LoVo (cell line): Measurements from ENCODE around the gene DLG2.

Experiments used
- DNase-seq: peaks from one replicate; pipeline ENCODE4 v3.0.0-alpha.2; 2016; ENCODE audit warnings: low spot score

Gene DLG2

DNA sequence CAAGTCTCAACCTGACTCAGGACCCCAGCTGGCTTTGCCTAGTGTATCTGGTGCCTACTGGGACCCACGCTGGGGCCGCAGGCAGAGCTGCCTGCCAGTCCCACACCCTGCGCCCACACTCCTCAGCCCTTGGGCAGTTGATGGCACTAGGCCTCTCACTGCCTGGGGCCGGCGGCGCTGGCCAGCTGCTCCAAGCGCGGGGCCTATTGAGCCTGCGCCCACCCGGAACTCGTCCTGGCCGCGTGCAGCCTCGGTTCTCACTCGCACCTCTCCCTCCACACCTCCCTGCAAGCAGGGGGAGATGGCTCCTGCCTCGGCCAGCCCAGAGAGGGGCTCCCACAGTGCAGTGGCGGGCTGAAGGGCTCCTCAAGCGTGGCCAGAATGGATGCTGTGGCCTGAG is 1432.4 kb downstream of the DLG2 start:
- no peak for DNase-seq

DNA sequence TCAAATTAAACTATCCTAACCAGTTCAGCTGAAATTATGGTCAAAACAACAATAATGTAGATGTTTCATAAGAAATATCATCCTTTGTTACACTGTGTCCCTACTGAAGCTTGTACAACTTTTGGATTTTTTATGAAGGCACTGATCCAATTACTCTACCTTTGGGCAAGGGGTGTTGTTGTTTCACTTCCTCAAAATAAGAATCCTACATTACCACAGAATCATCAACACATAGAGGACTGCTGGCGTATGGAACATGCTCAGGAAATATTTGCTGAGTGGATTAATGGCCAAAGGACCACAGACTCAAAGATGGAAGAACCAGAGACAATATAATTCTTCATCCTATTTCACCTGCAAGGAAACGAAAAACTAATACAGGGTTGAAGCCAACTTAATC is 1433.4 kb downstream of the DLG2 start:
- DNase-seq = no peak

DNA sequence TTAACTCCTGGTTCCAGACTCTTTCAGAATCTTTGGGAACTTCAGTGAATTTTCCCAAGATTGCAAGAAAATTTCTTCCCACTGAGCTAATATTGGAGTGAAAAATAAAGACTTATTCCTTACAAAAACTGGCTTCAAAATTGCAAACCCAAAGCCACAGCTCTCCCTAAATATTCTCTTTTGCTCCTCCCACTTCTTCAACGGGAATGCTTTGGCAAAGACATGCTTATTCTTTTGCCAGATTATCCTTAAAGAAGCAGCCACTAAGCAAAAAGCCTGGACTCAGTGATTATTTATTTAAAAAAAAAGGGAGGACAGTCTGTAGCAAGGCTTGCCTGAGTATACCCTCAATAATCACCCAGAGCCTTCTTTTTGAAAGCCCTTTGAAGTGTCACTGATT is 1438.6 kb downstream of the DLG2 start:
- no peak for DNase-seq

DNA sequence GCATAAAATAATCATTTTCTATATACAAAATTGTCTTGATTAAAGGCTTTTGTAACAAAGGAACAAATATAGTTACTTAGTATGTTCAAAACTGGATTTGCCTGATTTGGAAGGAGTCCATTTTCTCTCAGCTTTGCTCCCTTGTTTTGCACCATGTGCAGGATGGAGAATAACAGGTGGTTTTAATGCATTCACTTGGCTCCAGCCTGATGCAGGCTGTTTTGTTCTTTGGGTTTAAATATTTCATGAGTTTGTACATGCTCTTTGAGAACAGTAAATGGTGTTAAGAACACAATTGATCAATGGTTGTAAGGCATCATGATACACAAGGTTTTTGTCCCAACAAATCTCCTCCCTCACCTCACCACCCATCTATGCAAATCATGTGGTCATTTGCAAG is 1454.1 kb downstream of the DLG2 start:
- no peak for DNase-seq

DNA sequence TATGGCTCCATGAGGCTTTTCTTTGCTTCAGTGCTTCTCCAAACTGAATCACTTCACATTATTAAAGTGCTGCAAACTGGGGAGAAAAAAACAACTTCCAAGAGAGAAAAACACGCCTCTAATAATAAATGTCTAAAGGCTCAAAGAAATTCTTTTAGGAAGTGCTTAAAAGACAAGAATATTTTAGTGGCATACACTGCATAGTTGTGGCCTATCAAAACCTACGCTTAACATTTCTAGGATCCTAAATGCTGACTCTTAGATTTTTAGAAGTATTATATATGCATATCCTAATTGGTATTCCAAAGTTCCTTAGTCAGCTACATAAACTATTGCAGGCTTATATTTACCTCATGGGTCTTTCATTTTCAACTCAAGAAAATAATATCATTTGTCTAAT is 1462.0 kb downstream of the DLG2 start:
- DNase-seq = no peak

- no peak for DNase-seq
These were observed 1462.4 kb downstream of the DLG2 start for GRCh38 chr11:84164728-84165127.

DNA sequence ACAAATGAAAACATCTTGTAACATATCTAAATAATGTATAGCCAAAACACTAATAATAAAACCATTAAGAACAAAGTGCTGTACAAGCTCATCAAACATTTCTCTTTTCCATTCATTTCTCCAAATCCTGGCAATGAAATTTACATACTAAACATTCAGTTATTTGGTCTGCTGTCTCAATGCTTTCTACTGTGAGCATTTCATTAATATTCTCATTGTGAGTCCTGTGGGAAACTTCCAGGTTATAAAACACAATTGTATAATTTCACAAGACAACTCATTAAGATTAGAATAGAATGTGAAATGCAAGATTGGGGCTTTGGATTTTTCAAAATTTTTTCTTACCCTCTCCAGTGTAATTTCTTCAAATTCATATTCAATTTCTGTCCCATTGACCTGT is 1464.0 kb downstream of the DLG2 start:
- no peak for DNase-seq

- no peak for DNase-seq
These were observed 1469.5 kb downstream of the DLG2 start for GRCh38 chr11:84157639-84158038.

DNA sequence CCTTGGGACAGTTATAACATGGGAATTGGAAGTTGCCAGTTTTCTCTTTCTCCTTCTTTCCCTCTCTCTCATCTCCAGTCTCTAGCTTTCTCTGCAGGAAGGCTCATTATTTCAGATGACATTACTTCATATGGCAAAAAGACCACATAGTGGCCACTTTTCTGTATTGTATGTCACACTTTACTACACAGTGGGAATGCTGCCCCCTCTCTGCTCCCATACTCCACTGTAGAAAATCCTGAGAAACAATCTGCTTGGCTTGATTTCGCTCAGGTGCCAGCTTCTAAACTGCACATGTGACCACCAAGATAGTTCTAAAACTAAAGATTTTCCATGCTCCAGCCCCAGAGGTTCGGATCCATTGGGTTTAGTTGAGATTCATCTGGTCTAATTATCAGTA is 1480.3 kb downstream of the DLG2 start:
- DNase-seq = no peak

GRCh38 chr11:84145616-84146185 is 1481.4 kb downstream of the DLG2 start:
- no peak for DNase-seq

DNA sequence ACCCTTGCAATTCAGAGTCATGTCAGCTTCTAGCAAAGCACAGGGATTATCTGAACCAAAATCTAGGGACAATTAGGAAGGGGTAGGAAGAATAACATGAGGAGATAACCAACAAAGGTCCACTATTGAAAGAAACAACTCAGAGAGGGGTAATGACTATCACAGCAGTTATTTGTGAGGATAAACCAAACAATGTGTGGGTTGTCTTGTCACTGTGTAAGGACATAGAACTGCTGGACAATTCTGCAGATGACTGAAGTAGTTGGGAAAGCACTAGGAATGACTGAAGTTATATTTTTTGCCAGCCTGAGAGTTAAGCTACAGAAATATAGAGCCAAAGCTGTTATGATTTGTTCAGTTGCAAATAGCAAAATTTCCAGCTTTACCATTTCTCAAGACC is 1482.6 kb downstream of the DLG2 start:
- DNase-seq = no peak

DNA sequence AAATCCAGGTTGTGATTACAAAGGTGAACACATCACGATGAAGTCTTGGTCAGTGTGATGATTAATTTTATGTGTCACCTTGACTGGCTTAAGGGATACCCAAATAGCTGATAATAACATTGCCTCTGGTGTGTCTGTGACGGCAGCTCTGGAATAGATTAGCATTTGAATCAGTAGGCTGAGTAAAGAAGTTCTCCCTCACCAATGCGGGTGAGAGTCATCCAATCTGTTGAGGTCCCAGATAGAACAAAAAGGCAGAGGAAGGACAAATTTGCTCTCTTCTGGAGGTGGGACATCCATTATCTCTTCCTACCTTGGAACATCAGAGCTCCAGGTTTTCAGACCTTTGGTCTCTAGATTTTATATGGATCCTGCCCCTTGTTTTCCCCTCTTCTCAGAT is 1484.7 kb downstream of the DLG2 start:
- DNase-seq = no peak

DNA sequence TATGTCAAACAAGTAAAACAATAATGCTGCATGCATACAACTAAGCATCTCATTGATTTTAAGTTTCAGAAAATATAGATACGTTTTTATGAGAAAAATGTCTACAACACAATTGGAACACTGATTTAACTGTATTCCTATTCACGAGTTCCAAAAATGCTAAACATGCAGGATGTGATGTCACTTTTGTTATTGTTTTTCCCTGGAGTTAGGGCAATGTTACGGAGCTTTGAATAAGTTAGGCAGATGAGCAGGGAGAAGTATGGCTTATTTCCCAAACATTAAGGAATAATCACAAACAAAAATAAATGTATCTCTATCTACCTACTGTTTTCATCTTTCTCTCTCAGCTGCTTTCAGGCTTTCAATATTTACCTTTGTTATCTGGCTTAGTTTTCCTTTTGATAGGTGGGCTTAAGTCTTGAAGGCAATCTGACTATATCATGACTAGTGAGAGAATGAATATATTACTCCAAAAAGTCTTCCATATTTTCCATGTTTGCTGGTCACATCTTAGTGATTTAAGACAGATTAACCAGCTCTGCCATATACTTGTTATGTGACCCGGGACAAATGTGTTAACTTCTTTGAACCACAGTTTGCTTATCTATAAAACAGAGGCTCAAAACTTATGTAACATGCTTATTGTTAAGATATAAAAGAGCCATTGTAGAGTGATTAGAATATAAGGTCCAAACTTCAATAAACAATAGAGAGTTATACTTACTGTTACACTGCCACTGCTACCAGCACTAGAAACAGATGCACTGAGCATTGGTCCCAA is 1486.6 kb downstream of the DLG2 start:
- no peak for DNase-seq

GRCh38 chr11:84137960-84138359 is 1489.2 kb downstream of the DLG2 start:
- no peak for DNase-seq

- DNase-seq = no peak
These were observed 1489.6 kb downstream of the DLG2 start for GRCh38 chr11:84137505-84137904.

DNA sequence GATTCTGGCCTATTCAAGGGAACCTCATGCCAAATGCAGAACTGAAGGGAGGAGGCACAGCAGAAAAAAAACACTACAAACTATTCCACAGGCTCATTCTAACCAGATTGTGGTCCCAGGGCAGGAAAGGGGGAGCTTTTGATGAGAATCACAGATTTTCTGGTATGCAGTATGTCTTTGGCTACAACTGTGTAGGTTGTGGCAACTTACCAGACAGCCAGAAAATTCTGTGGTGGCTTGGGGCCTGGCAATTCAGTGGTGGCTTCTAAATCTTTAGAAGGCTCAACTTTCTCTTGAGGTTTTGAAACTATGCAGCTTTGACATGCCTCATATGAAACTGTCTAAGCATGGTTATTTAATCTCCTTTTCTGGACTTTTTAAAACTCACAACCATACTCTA is 1490.2 kb downstream of the DLG2 start:
- DNase-seq = no peak

GRCh38 chr11:84130646-84131427 is 1496.3 kb downstream of the DLG2 start:
- no peak for DNase-seq

DNA sequence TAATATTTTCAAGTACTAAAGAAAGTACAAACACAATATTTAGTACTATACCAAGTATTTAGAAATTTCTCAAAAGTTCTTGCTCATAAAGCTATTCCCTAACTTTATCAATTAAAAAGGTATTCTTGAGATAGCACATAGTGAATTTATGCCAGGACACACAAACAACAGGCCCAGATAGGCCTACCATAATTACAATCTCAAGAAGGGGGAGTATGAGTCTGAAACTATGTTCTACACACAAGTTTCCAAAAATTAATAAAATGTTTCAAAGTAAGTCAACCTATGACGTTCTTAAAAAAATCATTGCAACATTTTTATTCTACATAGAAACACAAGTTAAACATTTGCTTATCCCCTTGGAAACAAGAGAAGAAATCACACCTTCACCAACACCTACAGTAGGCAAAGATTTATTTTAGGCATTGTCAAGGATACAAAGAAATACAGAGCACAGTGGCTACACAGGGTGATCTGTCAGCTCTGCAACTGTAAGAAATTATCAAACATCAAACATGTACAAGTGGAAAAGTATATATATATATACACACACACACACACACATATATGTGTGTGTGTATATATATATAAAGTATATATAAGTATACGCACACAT is 1497.1 kb downstream of the DLG2 start:
- no peak for DNase-seq

GRCh38 chr11:84128840-84129239 is 1498.3 kb downstream of the DLG2 start:
- no peak for DNase-seq

DNA sequence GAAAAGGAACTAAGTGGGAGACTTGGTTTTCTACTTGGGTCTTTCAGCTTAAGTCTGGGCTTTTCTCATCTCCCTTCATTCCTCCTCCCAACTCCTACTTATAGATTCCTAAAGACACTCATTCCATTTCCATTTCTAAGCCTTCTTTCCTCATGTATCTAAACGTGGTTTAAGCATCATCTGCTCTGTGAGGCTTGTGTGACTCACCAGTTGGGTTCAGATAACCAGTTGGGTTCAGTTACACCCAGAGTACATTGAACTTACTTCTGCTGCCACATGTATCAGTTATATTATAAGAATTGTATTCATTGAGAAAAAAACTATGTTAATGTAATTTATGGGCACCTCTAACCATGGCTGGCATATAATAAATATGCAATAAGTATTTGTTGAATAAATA is 1509.8 kb downstream of the DLG2 start:
- DNase-seq = no peak

DNA sequence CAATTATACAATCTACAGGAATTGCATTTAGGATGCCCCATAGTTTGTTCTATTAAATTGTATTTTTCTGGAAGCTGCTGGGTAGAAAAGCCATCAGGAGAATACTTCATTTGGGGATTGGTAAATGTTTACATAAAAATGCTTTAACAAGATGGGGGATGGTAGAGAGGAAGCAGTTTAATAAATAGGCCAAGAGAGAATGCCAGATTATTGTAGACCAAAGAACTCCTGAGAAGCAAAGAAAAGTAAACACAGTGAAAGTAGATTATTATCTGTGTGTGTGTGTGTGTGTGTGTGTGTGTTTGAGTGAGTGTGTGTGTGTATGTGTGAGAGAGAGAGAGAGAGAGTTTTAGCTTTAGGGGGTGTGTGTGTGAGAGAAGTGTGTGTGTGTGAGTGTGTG is 1520.6 kb downstream of the DLG2 start:
- no peak for DNase-seq

GRCh38 chr11:84105148-84105547 is 1522.0 kb downstream of the DLG2 start:
- DNase-seq = no peak

DNA sequence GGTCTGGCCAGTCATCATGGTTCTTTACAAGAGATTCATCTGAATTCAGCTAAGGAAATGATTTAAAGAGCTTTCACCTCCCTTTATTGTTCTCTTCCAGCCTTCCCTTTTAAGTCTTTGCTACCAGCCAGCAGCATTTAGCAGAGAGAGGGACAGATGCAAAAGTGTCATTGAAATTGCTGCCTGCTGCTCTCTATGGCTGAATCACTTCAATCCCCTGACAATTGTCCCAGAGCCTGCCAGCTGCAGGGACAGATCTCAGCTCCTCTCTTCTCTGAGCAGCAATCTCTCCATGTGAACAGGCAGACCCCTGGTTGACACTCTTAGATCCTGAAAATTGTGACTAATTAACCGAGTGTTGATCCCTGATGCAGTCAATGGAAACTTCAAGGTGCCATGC is 1524.0 kb downstream of the DLG2 start:
- DNase-seq = no peak
